PC-3 (cell line): ENCODE results near the gene ICA1L. TPM values are rescaled to one million over a fixed set of nuclear protein-coding genes. Genes with fewer than 3 reads are reported as not detected.

ENCODE experiments used
- ATAC-seq: fragments of 200-7000 bp; cut with Tn5 transposase; 2 replicates; pipeline ENCODE4 v1.9.1; 2020; ENCODE audit warnings: mild to moderate bottlenecking, moderate library complexity
- BruUV-seq: library from RNA; stranded (reverse); fragments of 400-500 nt; replicated peaks from 2 replicates; lab custom pipeline; 2021; lab: Mats Ljungman, UMichigan
- CTCF ChIA-PET: fragments of 300-600 bp; sonication (Branson Sonifier 250); formaldehyde crosslinking; loops from one replicate; lab custom pipeline; 2022; ENCODE audit warnings: antibody characterized with exemption; lab: Charles Lee
- POLR2A ChIA-PET: fragments of 300-600 bp; sonication (Branson Sonifier 250); formaldehyde crosslinking; loops from one replicate; lab custom pipeline; 2022; ENCODE audit warnings: antibody characterized with exemption; ENCODE audit not compliant: unreplicated experiment; lab: Charles Lee
- DNase-seq: peaks from one replicate; pipeline ENCODE4 v3.0.0-alpha.2; 2015
- H2AFZ ChIP-seq: fragments of 300-600 bp; sonication (generic); 2 replicates; pipeline ENCODE4 v1.6.0; 2016; ENCODE audit warnings: antibody characterized with exemption, low read length
- H3F3A ChIP-seq: fragments of 300-600 bp; sonication (generic); one replicate; pipeline ENCODE4 v1.6.0; 2017; ENCODE audit warnings: antibody characterized with exemption, low read length, control low read depth, mild to moderate bottlenecking; ENCODE audit not compliant: unreplicated experiment
- H3K27ac ChIP-seq: fragments of 300-600 bp; sonication (generic); 2 replicates; pipeline ENCODE4 v1.5.1; 2016; ENCODE audit warnings: mild to moderate bottlenecking, low read length
- H3K27me3 ChIP-seq: fragments of 300-600 bp; sonication (generic); 2 replicates; pipeline ENCODE4 v1.6.1; 2016; ENCODE audit warnings: low read length, mixed read lengths
- H3K36me3 ChIP-seq: fragments of 300-600 bp; sonication (generic); 2 replicates; pipeline ENCODE4 v1.6.1; 2016; ENCODE audit warnings: low read depth, mixed run types, low read length, mixed read lengths
- H3K4me1 ChIP-seq: fragments of 300-600 bp; sonication (generic); 2 replicates; pipeline ENCODE4 v1.5.1; 2016; ENCODE audit warnings: low read length; ENCODE audit not compliant: insufficient read depth
- H3K4me2 ChIP-seq: fragments of 300-600 bp; sonication (generic); 2 replicates; pipeline ENCODE4 v1.6.0; 2016; ENCODE audit warnings: low read length
- H3K4me3 ChIP-seq: fragments of 300-600 bp; sonication (generic); 2 replicates; pipeline ENCODE4 v1.5.1; 2016; ENCODE audit warnings: mild to moderate bottlenecking, low read length, mixed read lengths
- H3K79me2 ChIP-seq: fragments of 300-600 bp; sonication (generic); 2 replicates; pipeline ENCODE4 v1.6.1; 2017; ENCODE audit warnings: low read length, mixed read lengths
- H3K9ac ChIP-seq: fragments of 300-600 bp; sonication (generic); 2 replicates; pipeline ENCODE4 v1.6.0; 2016; ENCODE audit warnings: mild to moderate bottlenecking, low read length
- H3K9me2 ChIP-seq: fragments of 300-600 bp; sonication (generic); replicated peaks from 2 replicates; pipeline ENCODE4 v1.6.1; 2016; ENCODE audit warnings: mixed run types, low read length, mixed read lengths
- H3K9me3 ChIP-seq: fragments of 300-600 bp; sonication (generic); 2 replicates; pipeline ENCODE4 v1.6.1; 2016; ENCODE audit warnings: low read length, mixed read lengths
- H4K20me1 ChIP-seq: fragments of 300-600 bp; sonication (generic); 2 replicates; pipeline ENCODE4 v1.6.1; 2016; ENCODE audit warnings: low read length, mixed read lengths
- CTCF ChIP-seq: fragments of 300-600 bp; sonication (generic); conservative IDR thresholded peaks from 2 replicates; pipeline ENCODE4 v1.5.1; 2017; ENCODE audit warnings: antibody characterized with exemption, low read depth, mild to moderate bottlenecking, low read length
- EZH2 ChIP-seq: fragments of 300-600 bp; sonication (generic); IDR thresholded peaks from one replicate; pipeline ENCODE4 v1.6.1; 2017; ENCODE audit warnings: antibody characterized with exemption, mild to moderate bottlenecking, low read length; ENCODE audit not compliant: unreplicated experiment
- EZH2phosphoT487 ChIP-seq: fragments of 300-600 bp; sonication (generic); IDR thresholded peaks from 2 replicates; pipeline ENCODE4 v1.6.1; 2018; ENCODE audit warnings: mild to moderate bottlenecking, antibody characterized with exemption, low read length, borderline replicate concordance
- intact Hi-C: fragments of 100-400 bp; cut with micrococcal nuclease; formaldehyde crosslinking; loops from 2 replicates; pipeline ENCODE4 v1.9.0; 2023
- total RNA-seq: library from RNA; depleted of rRNA; stranded (reverse); fragments of >200 nt; gene quantifications from 2 replicates; pipeline ENCODE4 v1.2.3, GENCODE V29; 2014

ICA1L gene
- total RNA-seq, 1 experiment from 2014 or later, result 2.5 TPM

DNA sequence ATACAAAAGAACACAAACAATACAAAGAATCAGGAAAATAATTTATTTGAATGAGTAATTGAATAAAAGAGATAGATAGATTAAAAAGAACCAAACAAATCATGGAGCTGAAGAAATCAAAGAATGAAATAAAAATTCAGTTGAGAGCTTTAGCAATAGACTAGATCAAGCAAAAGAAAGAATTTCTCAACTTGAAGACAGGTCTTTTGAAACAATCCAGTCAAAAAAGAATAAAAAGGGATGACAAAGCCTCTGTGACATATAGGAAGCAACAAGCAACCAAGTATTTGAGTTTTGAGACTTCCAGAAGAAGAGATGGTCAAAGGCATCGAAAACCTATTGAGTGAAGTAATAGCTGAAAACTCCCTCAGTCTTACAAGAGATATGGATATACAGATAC lies 128.0 kb downstream of the ICA1L start:
- ChIA-PET CTCF (no interaction called here), POLR2A (no interaction called here)
- H2AFZ ChIP-seq, result no peak overlapping the region
- no peak for DNase-seq
- peaks cover 15% of the 10 kb centered on the region; the same call in 1 of the 2 replicates for H3K36me3 ChIP-seq
- H3K27ac ChIP-seq, result no peak overlapping the region
- H3K27me3 ChIP-seq, result no peaks in the 10 kb centered on the region
- no peaks in the 10 kb centered on the region for H3K79me2 ChIP-seq
- no peak for TF ChIP-seq CTCF
- TF ChIP-seq EZH2, result no peak
- no peak for TF ChIP-seq EZH2phosphoT487
- ATAC-seq, result no peak
- H3F3A ChIP-seq, result no peaks in the 10 kb centered on the region
- H3K9me3 ChIP-seq, result peaks cover 11% of the 10 kb centered on the region
- H3K4me3 ChIP-seq, result no peak overlapping the region
- H3K4me2 ChIP-seq, result no peak overlapping the region
- no TSS peak for BruUV-seq
- H4K20me1 ChIP-seq, result no peaks in the 10 kb centered on the region
- no peak overlapping the region for H3K9ac ChIP-seq
- H3K9me2 ChIP-seq, result no peaks in the 10 kb centered on the region
- no peaks in the 10 kb centered on the region for H3K4me1 ChIP-seq
- intact Hi-C loops, result no loop called here

DNA sequence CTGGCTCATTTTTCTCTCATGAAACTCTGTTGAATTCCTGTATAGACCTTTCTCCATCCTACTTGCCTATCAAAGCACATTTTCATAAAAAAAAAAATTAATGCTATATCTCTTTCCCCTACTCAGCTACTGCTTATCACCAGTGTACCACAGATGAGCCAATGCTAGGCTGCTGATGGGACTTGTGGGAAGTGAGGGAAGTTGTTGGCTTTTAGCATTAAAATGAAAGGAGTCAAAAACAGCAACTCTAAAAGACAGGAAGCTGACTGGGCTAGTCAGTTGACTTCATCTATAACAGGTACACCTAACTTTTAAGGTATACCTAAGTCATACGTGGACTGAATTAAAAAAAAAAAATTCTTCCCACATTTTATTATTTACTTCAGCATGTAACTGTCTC lies 134.7 kb downstream of the ICA1L start:
- Histone ChIP-seq H3F3A (no peaks in the 10 kb centered on the region), H3K4me1 (no peaks in the 10 kb centered on the region), H3K27ac (no peak overlapping the region), H3K4me3 (no peak overlapping the region), H3K27me3 (no peaks in the 10 kb centered on the region), H2AFZ (no peak overlapping the region), H3K79me2 (no peaks in the 10 kb centered on the region), H3K9me3 (no peaks in the 10 kb centered on the region), H3K9ac (no peak overlapping the region), H3K9me2 (no peaks in the 10 kb centered on the region), H3K36me3 (peaks cover 4% of the 10 kb centered on the region; the same call in 1 of the 2 replicates), H4K20me1 (no peaks in the 10 kb centered on the region), H3K4me2 (no peak overlapping the region)
- POLR2A ChIA-PET, result no interaction called here
- TF ChIP-seq EZH2, result no peak
- TF ChIP-seq EZH2phosphoT487, result no peak
- TF ChIP-seq CTCF, result no peak
- intact Hi-C loops, result no loop called here
- ATAC-seq (no peak), DNase-seq (no peak)
- CTCF ChIA-PET, result no interaction called here
- no TSS peak for BruUV-seq

- ChIA-PET POLR2A (no interaction called here), CTCF (no interaction called here)
- Histone ChIP-seq H2AFZ (no peak overlapping the region), H3K9me2 (no peaks in the 10 kb centered on the region), H3F3A (no peaks in the 10 kb centered on the region), H3K27me3 (no peaks in the 10 kb centered on the region), H3K4me2 (no peak overlapping the region), H4K20me1 (no peaks in the 10 kb centered on the region), H3K9me3 (no peaks in the 10 kb centered on the region), H3K4me1 (no peaks in the 10 kb centered on the region), H3K27ac (no peak overlapping the region), H3K79me2 (no peaks in the 10 kb centered on the region), H3K36me3 (no peaks in the 10 kb centered on the region), H3K9ac (no peak overlapping the region), H3K4me3 (no peak overlapping the region)
- no TSS peak for BruUV-seq
- DNase-seq (no peak), ATAC-seq (no peak)
- no peak for TF ChIP-seq CTCF
- no peak for TF ChIP-seq EZH2
- TF ChIP-seq EZH2phosphoT487, result no peak
- intact Hi-C loops, result no loop called here
Measured at GRCh38 chr2:202726070-202726469, 145.5 kb downstream of the ICA1L start.
